GM18505 (cell line): ENCODE measurements around the gene ZNF185.

Experiments used
- ATAC-seq: cut with Tn5 transposase; IDR thresholded peaks from one replicate; pipeline ENCODE4 v1.9.1; 2021; ENCODE audit not compliant: unreplicated experiment
- POLR2A ChIP-seq: IDR thresholded peaks from 4 replicates; pipeline ENCODE4 v1.6.1; 2011; ENCODE audit warnings: borderline replicate concordance; ENCODE audit not compliant: insufficient read depth, insufficient read length; ENCODE audit errors: extremely low read depth

Gene ZNF185

DNA sequence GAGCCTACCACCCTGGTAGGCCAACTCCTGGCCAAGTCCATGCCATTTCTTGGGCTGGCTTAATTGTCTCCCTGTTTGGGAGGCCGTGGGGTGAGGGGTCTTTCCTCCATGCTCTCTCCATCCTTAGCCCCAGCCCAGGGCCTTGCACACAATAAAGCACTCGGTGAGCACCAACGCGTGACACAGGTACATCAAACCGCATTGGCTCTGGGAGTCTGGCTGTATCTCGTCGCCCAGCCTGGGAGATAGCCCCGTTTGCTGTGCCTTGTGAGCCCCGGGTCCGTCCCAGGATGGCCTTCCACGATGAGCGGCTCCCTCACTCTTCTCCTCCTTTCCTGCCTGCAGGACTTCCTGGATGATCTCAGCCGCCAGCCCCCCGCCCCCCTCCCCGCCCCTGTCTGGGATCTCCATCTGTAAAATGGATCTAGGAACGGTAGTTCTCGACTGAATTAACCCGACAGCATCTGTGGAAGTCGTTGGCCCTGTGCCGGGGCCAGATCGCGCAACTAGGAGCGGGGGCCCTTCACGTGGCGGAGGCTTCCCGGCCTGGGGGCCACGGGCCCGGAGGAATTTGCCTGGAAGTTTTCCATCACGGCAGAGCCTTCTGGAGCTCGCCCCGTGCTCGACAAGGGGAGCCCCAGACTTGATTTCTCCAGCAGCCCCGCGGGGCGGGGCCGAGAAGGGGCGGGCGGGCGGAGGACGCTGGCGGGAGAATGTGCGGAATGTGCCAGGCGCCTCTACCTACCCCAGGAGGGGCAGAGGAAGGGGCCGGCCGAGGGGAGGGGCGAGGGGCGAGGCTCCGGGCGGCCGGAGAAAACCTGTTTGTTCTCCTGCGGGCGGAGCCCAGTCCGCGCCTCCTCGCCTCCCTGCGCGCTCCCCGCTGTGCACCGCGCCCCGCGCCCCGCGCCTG is at the start of gene ZNF185:
TSS of gene ZNF185 (plus strand) at position 846 of the 910 bp plus-strand sequence. CDS start 16,423 bp downstream, outside the sequence.
- ATAC-seq = no peak
- TF ChIP-seq POLR2A = no peak

GRCh38 chrX:152850465-152850864 is 47.4 kb upstream of the ZNF185 start:
- no peak for TF ChIP-seq POLR2A
- ATAC-seq = no peak

DNA sequence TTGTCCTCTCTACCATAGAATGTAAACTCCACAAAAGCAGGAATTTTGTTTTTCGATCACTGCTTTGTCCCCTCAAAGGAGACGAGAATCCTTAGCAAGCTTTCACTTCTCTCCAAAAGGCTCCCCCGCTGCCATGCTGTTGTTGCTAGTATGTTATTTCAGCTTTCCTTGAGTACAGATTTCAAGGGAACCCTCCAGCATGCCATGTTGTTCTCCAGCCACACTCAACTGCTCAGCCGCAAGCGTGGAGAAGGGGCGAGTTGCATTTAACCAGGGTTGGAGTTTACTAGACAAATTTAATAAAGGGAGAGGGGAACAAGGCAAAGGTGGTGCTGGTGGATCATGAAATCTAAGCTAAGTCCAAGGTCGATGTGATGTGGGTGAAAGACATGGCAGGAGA is 43.9 kb upstream of the ZNF185 start:
- no peak for ATAC-seq
- no peak for TF ChIP-seq POLR2A

GRCh38 chrX:152861116-152861515 is 36.8 kb upstream of the ZNF185 start:
- no peak for TF ChIP-seq POLR2A
- no peak for ATAC-seq

- TF ChIP-seq POLR2A = no peak
- ATAC-seq = no peak
Measured at GRCh38 chrX:152861826-152862225, 36.0 kb upstream of the ZNF185 start.

DNA sequence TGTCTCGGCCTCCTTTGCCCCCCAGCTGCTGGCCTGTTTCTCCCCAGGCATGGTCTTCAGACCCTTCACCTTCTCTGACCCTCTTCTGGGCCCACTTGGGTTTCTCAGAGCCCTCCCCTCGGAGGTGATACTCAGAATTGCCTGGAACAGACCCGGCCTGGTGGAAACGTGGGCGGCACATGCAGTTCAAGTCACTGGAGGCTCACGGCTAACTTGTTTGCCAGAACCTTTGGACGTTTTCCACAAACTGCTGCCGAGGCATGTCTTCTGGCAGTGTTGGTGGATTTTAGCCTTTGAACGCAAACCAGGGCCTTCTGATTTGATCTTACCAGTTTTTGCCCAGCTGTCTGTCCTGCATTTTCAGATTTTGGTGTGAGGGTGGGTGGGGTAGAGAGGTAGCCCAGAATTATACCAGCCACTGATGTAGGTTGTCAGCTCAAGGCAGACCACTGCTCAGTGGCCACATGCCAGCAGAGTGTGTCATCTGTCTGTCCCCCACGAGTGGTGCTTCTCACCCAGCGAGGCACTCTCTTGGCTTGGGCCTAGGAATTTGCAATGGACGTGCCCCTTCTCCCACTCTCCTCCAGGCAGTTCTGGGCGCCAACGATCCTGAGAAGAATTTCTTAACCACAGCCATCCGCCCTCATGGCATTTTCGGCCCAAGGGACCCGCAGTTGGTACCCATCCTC is 32.5 kb upstream of the ZNF185 start:
- TF ChIP-seq POLR2A = no peak
- no peak for ATAC-seq

- TF ChIP-seq POLR2A = no peak
- ATAC-seq = no peak
Measured at GRCh38 chrX:152866386-152866785, 31.5 kb upstream of the ZNF185 start.

DNA sequence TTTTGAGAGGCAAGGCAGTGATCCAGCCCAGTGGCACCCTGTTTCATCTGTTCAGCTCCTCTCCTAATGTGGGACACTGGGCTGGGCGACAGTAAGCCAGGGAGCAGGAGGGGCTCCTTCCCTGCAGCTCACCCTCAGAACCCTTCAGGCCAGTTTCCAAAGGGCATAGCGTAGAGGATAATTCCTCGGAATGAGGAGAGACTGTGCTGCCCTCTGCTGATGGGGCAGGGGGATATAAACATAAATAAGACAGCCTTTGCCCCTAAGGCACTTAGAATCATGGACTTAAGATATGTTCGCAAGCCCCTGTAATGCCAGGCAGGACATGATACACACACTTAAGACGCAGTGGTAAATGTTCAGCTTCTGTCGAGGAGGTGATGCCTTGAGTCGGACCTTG is 27.9 kb upstream of the ZNF185 start:
- TF ChIP-seq POLR2A = no peak
- ATAC-seq = no peak

- no peak for ATAC-seq
- TF ChIP-seq POLR2A = no peak
Measured at GRCh38 chrX:152871260-152871659, 26.6 kb upstream of the ZNF185 start.

- TF ChIP-seq POLR2A = no peak
- no peak for ATAC-seq
Measured at GRCh38 chrX:152872522-152872921, 25.3 kb upstream of the ZNF185 start.

- no peak for TF ChIP-seq POLR2A
- ATAC-seq = no peak
Measured at GRCh38 chrX:152873361-152873760, 24.5 kb upstream of the ZNF185 start.

GRCh38 chrX:152876931-152877840 is 20.7 kb upstream of the ZNF185 start:
- no peak for TF ChIP-seq POLR2A
- no peak for ATAC-seq
